Measurements from ENCODE around the gene PACRGL.
"Not testable (repeated sequence)": the region's sequence is repeated elsewhere in the genome, so short reads cannot be mapped to it uniquely, and the experiment has no call there.

DNA sequence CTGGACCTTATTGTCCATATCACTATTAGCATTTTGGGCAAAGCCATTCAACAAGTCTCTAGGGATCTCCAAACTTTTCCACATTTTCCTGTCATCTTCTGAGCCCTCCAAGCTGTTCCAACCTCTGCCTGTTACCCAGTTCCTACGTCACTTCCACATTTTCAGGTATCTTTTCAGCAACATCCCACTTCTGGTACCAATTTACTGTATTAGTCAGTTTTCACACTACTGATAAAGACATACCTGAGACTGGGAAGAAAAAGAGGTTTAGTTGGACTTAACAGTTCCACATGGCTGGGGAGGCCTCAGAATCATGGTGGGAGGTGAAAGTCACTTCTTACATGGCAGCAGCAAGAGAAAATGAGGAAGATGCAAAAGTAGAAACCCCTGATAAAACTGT, 82.9 kb downstream of the PACRGL start:
- TF ChIP-seq, protein P1, sequence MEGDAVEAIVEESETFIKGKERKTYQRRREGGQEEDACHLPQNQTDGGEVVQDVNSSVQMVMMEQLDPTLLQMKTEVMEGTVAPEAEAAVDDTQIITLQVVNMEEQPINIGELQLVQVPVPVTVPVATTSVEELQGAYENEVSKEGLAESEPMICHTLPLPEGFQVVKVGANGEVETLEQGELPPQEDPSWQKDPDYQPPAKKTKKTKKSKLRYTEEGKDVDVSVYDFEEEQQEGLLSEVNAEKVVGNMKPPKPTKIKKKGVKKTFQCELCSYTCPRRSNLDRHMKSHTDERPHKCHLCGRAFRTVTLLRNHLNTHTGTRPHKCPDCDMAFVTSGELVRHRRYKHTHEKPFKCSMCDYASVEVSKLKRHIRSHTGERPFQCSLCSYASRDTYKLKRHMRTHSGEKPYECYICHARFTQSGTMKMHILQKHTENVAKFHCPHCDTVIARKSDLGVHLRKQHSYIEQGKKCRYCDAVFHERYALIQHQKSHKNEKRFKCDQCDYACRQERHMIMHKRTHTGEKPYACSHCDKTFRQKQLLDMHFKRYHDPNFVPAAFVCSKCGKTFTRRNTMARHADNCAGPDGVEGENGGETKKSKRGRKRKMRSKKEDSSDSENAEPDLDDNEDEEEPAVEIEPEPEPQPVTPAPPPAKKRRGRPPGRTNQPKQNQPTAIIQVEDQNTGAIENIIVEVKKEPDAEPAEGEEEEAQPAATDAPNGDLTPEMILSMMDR (IDR thresholded peaks at IDR 0.05), result not testable (repeated sequence)
- TF ChIP-seq POLR2A (IDR thresholded peaks at IDR 0.05), result not testable (repeated sequence)

All from heart left ventricle (tissue), 13 donors.